ENCODE data around the gene TM9SF4.

GRCh38 chr20:32070282-32070681, 39.2 kb upstream of the TM9SF4 start:
- TF ChIP-seq ESRRG (CRISPR knock-in tag; IDR thresholded peaks at IDR 0.05) (no peak), ZNF565 (CRISPR knock-in tag; conservative IDR thresholded peaks at IDR 0.05; ENCODE audit: low read depth) (no peak), ZFP30 (CRISPR knock-in tag; IDR thresholded peaks at IDR 0.05) (no peak), TOX (CRISPR knock-in tag; IDR thresholded peaks at IDR 0.05; ENCODE audit: borderline replicate concordance) (no peak), ZC3H10 (CRISPR knock-in tag; IDR thresholded peaks at IDR 0.05) (no peak)
